Activated CD8-positive, alpha-beta memory T cell treated with anti-CD3 and anti-CD28 coated beads, Interleukin-2, amount 50 U/mL, for 1 hour (primary cell): ENCODE measurements around the gene OGFOD1.

Experiments
- DNase-seq: peaks from one replicate; pipeline ENCODE4 v3.0.0-alpha.2; 2020; ENCODE audit errors: extremely low read depth

OGFOD1 gene

GRCh38 chr16:56450986-56451752 lies at the start of gene OGFOD1, which contains the start of gene NUDT21:
Gene OGFOD1 (plus strand): TSS chr16:56451554. CDS start chr16:56451613, 59 bp downstream.
Gene NUDT21 (minus strand): TSS chr16:56451332. CDS start chr16:56451202, 130 bp downstream.
- DNase-seq = peak; percentile 84

GRCh38 chr16:56405977-56406672 lies 45.2 kb upstream of the OGFOD1 start:
- DNase-seq = no peak

- DNase-seq = no peak
These were observed 42.8 kb upstream of the OGFOD1 start for GRCh38 chr16:56408379-56409098.

- DNase-seq = no peak
These were observed 42.2 kb upstream of the OGFOD1 start for GRCh38 chr16:56409195-56409594.

- no peak for DNase-seq
These were observed 40.2 kb upstream of the OGFOD1 start for GRCh38 chr16:56411123-56411522.

- no peak for DNase-seq
These were observed 39.7 kb upstream of the OGFOD1 start for GRCh38 chr16:56411624-56412023.

GRCh38 chr16:56413381-56413780 lies 38.0 kb upstream of the OGFOD1 start:
- no peak for DNase-seq

- no peak for DNase-seq
These were observed 37.0 kb upstream of the OGFOD1 start for GRCh38 chr16:56414366-56414765.

GRCh38 chr16:56415875-56416274 lies 35.5 kb upstream of the OGFOD1 start:
- no peak for DNase-seq

GRCh38 chr16:56417138-56417537 lies 34.2 kb upstream of the OGFOD1 start:
- DNase-seq = no peak

- no peak for DNase-seq
These were observed 31.4 kb upstream of the OGFOD1 start for GRCh38 chr16:56419740-56420548.

- DNase-seq = no peak
These were observed 30.7 kb upstream of the OGFOD1 start for GRCh38 chr16:56420613-56421012.

- DNase-seq = no peak
These were observed 30.0 kb upstream of the OGFOD1 start for GRCh38 chr16:56421313-56421712.

GRCh38 chr16:56421976-56422669 lies 29.2 kb upstream of the OGFOD1 start:
- no peak for DNase-seq

- DNase-seq = no peak
These were observed 28.4 kb upstream of the OGFOD1 start for GRCh38 chr16:56422896-56423441.

- no peak for DNase-seq
These were observed 27.6 kb upstream of the OGFOD1 start for GRCh38 chr16:56423584-56424403.

- DNase-seq = no peak
These were observed 27.0 kb upstream of the OGFOD1 start for GRCh38 chr16:56424404-56424764.

GRCh38 chr16:56424791-56425438 lies 26.4 kb upstream of the OGFOD1 start:
- no peak for DNase-seq

GRCh38 chr16:56425439-56425832 lies 25.9 kb upstream of the OGFOD1 start, which contains the start of gene AMFR:
Gene AMFR (minus strand): TSS chr16:56425545. CDS start chr16:56425327, 218 bp downstream.
- DNase-seq = no peak
